Endothelial cell of umbilical vein (primary cell): ENCODE results near the gene FMC1. TPM values are rescaled to one million over a fixed set of nuclear protein-coding genes. Genes with fewer than 3 reads are reported as not detected.
A peak's percentile ranks its signal among the peaks of the same experiment; 100 is the strongest.

Source experiments
- BruUV-seq: library from RNA; stranded (reverse); fragments of 400-500 nt; replicated peaks from 2 replicates; lab custom pipeline; 2021; lab: Mats Ljungman, UMichigan
- CTCF ChIA-PET: fragments of 300-600, 350-600 bp; sonication (Branson Sonifier 250); formaldehyde crosslinking; loops from one replicate; lab custom pipeline; 2021; ENCODE audit warnings: antibody characterized with exemption, inconsistent platforms; lab: Charles Lee
- POLR2A ChIA-PET: fragments of 300-600, 350-600 bp; sonication (Branson Sonifier 250); formaldehyde crosslinking; loops from one replicate; lab custom pipeline; 2021; ENCODE audit warnings: antibody characterized with exemption, inconsistent platforms; lab: Charles Lee
- DNase-seq: peaks from one replicate; pipeline ENCODE4 v3.0.0-alpha.2; 2011; ENCODE audit warnings: low read depth, low spot score
- FAIRE-seq: peaks from 2 replicates; lab custom pipeline; 2011; peaks lifted over from hg19 to GRCh38; lab: Jason Lieb, UNC
- H2AFZ ChIP-seq: 2 replicates; pipeline ENCODE4 v1.6.0; 2012; ENCODE audit warnings: low read depth, low read length, control low read depth, inconsistent platforms
- H3K27ac ChIP-seq: 2 replicates; pipeline ENCODE4 v1.5.1; 2011; ENCODE audit warnings: low read depth, mild to moderate bottlenecking, control low read depth, low read length, moderate library complexity; ENCODE audit not compliant: insufficient read depth
- H3K27me3 ChIP-seq, 2 experiments: 2 replicates each; pipeline versions ENCODE4 v1.6.0 to v1.6.1; 2011; ENCODE audit warnings: low read length in 2 of 2, mixed read lengths in 1 of 2; ENCODE audit not compliant: control insufficient read depth in 2 of 2, insufficient read depth in 2 of 2
- H3K36me3 ChIP-seq, 2 experiments: 2 replicates in 1 of 2; 3 replicates in 1 of 2; pipeline ENCODE4 v1.5.1; 2011; ENCODE audit warnings: low read length in 2 of 2, mild to moderate bottlenecking in 1 of 2, moderate library complexity in 1 of 2; ENCODE audit not compliant: control insufficient read depth in 2 of 2, insufficient read depth in 2 of 2; ENCODE audit errors: extremely low read depth in 1 of 2
- H3K4me1 ChIP-seq: 3 replicates; pipeline ENCODE4 v1.5.1; 2011; ENCODE audit warnings: mild to moderate bottlenecking, low read length; ENCODE audit not compliant: control insufficient read depth, insufficient read depth; ENCODE audit errors: extremely low read depth
- H3K4me2 ChIP-seq: 2 replicates; pipeline ENCODE4 v1.6.1; 2011; ENCODE audit warnings: low read length, control low read depth, mixed read lengths; ENCODE audit not compliant: insufficient read depth
- H3K4me3 ChIP-seq, 3 experiments: fragments of 200-600 bp in 1 of 3; sonication (generic), shearing (Covaris generic) in 1 of 3; replicated peaks in 1 of 3; 2 replicates each; pipeline ENCODE4 v1.5.1; 2011 to 2016; ENCODE audit warnings: control low read depth in 3 of 3, low read length in 3 of 3, mild to moderate bottlenecking in 2 of 3, inconsistent platforms in 1 of 3, low read depth in 1 of 3, moderate library complexity in 1 of 3; ENCODE audit not compliant: insufficient read depth in 1 of 3
- H3K79me2 ChIP-seq: 2 replicates; pipeline ENCODE4 v1.6.0; 2012; ENCODE audit warnings: low read length, inconsistent platforms; ENCODE audit not compliant: control insufficient read depth, insufficient read depth
- H3K9ac ChIP-seq: replicated peaks from 2 replicates; pipeline ENCODE3; 2011; ENCODE audit warnings: low read length, control low read depth; ENCODE audit not compliant: insufficient read depth; ENCODE audit errors: extremely low read depth
- H3K9me1 ChIP-seq: replicated peaks from 3 replicates; pipeline ENCODE4 v1.6.0; 2011; ENCODE audit warnings: mild to moderate bottlenecking, low read length; ENCODE audit not compliant: control insufficient read depth, insufficient read depth; ENCODE audit errors: extremely low read depth
- H3K9me3 ChIP-seq: replicated peaks from 2 replicates; pipeline ENCODE4 v1.5.1; 2012; ENCODE audit warnings: low read length, inconsistent platforms; ENCODE audit not compliant: control insufficient read depth, insufficient read depth
- H4K20me1 ChIP-seq: replicated peaks from 2 replicates; pipeline ENCODE3; 2011; ENCODE audit warnings: mild to moderate bottlenecking, low read length; ENCODE audit not compliant: control insufficient read depth, insufficient read depth; ENCODE audit errors: extremely low read depth
- CTCF ChIP-seq, 2 donors: IDR thresholded peaks; 1 replicate in 1 of 2; 2 replicates in 1 of 2; pipeline ENCODE4 v1.5.1; 2011; ENCODE audit warnings: low read length in 2 of 2, mild to moderate bottlenecking in 2 of 2, moderate library complexity in 2 of 2, control low read depth in 1 of 2, inconsistent platforms in 1 of 2, low read depth in 1 of 2; ENCODE audit not compliant: insufficient read depth in 1 of 2; ENCODE audit errors: extremely low read depth in 1 of 2
- EZH2 ChIP-seq: IDR thresholded peaks from 2 replicates; pipeline ENCODE4 v1.6.1; 2012; ENCODE audit warnings: borderline replicate concordance, low read depth, mild to moderate bottlenecking, moderate library complexity, low read length, inconsistent platforms; ENCODE audit not compliant: severe bottlenecking
- FOS ChIP-seq: IDR thresholded peaks from 2 replicates; pipeline ENCODE4 v1.6.1; 2011; ENCODE audit warnings: mild to moderate bottlenecking, low read length, moderate library complexity, borderline replicate concordance; ENCODE audit not compliant: insufficient read depth
- GATA2 ChIP-seq: IDR thresholded peaks from 2 replicates; pipeline ENCODE4 v1.7.0; 2011; ENCODE audit warnings: low read depth, mild to moderate bottlenecking, moderate library complexity, mixed read lengths, low read length; ENCODE audit not compliant: insufficient read length, insufficient read depth
- JUN ChIP-seq: IDR thresholded peaks from 2 replicates; pipeline ENCODE4 v1.6.1; 2011; ENCODE audit warnings: borderline replicate concordance, low read depth; ENCODE audit not compliant: insufficient read length, insufficient read depth
- MAX ChIP-seq: IDR thresholded peaks from 2 replicates; pipeline ENCODE4 v1.6.1; 2011; ENCODE audit not compliant: insufficient read depth, insufficient read length
- MYC ChIP-seq: IDR thresholded peaks from one replicate; pipeline ENCODE4 v1.6.1; 2011; ENCODE audit warnings: mild to moderate bottlenecking, low read depth, low read length
- POLR2A ChIP-seq: IDR thresholded peaks from 2 replicates; pipeline ENCODE4 v1.6.1; 2012; ENCODE audit warnings: low read depth, mild to moderate bottlenecking, control low read depth, low read length
- POLR2AphosphoS5 ChIP-seq: IDR thresholded peaks from 2 replicates; pipeline ENCODE4 v1.6.1; 2012; ENCODE audit warnings: low read depth, mild to moderate bottlenecking, control low read depth, low read length, moderate library complexity; ENCODE audit not compliant: insufficient read depth
- dilution Hi-C: fragments of 300-500 bp; cut with MboI; formaldehyde crosslinking; loops from one replicate; pipeline ENCODE4 v1.15.0; 2019; ENCODE audit warnings: low sequenced_read_pairs; ENCODE audit not compliant: extremely low pct_ligation_motif_present
- intact Hi-C: fragments of 100-400 bp; cut with micrococcal nuclease; formaldehyde crosslinking; loops from one replicate; pipeline ENCODE4 v1.10.0; 2022
- polyA plus RNA-seq, 4 experiments: library from polyadenylated mRNA; depleted of rRNA in 3 of 4; stranded (reverse) in 3 of 4; unstranded in 1 of 4; fragments of >200 nt; gene quantifications; 2 replicates each; pipeline versions ENCODE4 v1.2.1 to v1.2.3, GENCODE V29; 2011 to 2012; ENCODE audit warnings: missing spikeins in 1 of 4
- total RNA-seq: library from RNA; stranded (reverse); gene quantifications from 2 replicates; pipeline ENCODE4 v1.2.3, GENCODE V29; 2021

FMC1 gene
- total and polyA plus RNA-seq, 2 donors (not counting 3 experiments of a cell fraction or from before 2014, with no cell fraction given), result 10.7 to 23.5 TPM

- CTCF ChIA-PET, result interaction anchor here (0.7 to 1.7 kb wide), 11 partner anchors 18 to 323 kb away, joined by 3 to 15 read pairs (median 3); partner anchors contain the start of gene LUC7L2
- intact Hi-C loops, result loop anchor here (1.0 to 5.0 kb wide), 6 partner anchors 20 to 322 kb away; partner anchors contain the start of genes LUC7L2, UBN2, ZC3HAV1 and ZC3HAV1L
- BruUV-seq, result TSS peak; percentile 3
These were observed 1.5 kb upstream of the FMC1 start for GRCh38 chr7:139339698-139340036.

GRCh38 chr7:139340037-139340807, 915 bp upstream of the FMC1 start:
- Histone ChIP-seq H3K27me3 (no peaks in the 10 kb centered on the region), H2AFZ (peak overlapping the region; percentile 43), H3K9me1 (no peaks in the 10 kb centered on the region), H3K36me3 (no peaks in the 10 kb centered on the region), H3K27ac (peak overlapping the region; percentile 93), H3K4me3 (peak overlapping the region; percentile 49 to 97 (median 71)), H3K9me3 (no peaks in the 10 kb centered on the region), H3K4me2 (peak overlapping the region; percentile 81), H3K4me1 (peaks cover 5% of the 10 kb centered on the region), H3K9ac (peak overlapping the region; percentile 97), H4K20me1 (no peaks in the 10 kb centered on the region), H3K79me2 (peaks cover 18% of the 10 kb centered on the region)
- DNase-seq (peak; percentile 100), FAIRE-seq (peak; percentile 94)
- no TSS peak for BruUV-seq
- dilution Hi-C loops (no loop called here), intact Hi-C loops (loop anchor here (1.0 to 5.0 kb wide), 6 partner anchors 19 to 323 kb away; partner anchors contain the start of genes LUC7L2, UBN2, ZC3HAV1 and ZC3HAV1L)
- no peak for TF ChIP-seq POLR2A
- TF ChIP-seq GATA2, result peak; percentile 34
- TF ChIP-seq JUN, result peak; percentile 72
- TF ChIP-seq FOS, result no peak
- TF ChIP-seq MYC, result peak; percentile 1
- TF ChIP-seq POLR2AphosphoS5, result peak; percentile 64
- no peak for TF ChIP-seq EZH2
- TF ChIP-seq MAX, result peak; percentile 95
- peak; percentile 81 to 86 for TF ChIP-seq CTCF (IDR thresholded peaks at IDR 0.05; ENCODE audit: extremely low read depth in 1 of 2, insufficient read depth in 1 of 2, low read depth in 1 of 2, low read length in 2 of 2)
- CTCF ChIA-PET, result interaction anchor here (0.6 to 1.7 kb wide), 16 partner anchors 11 to 323 kb away, joined by 3 to 15 read pairs (median 4); partner anchors contain the start of genes LUC7L2 and UBN2
- POLR2A ChIA-PET, result interaction anchor here (0.7 to 1.6 kb wide), 3 partner anchors 19 to 702 kb away, joined by 3 to 5 read pairs (median 4); partner anchors contain the start of gene LUC7L2

More at GRCh38 chr7:139339698-139340036, 1.5 kb upstream of the FMC1 start:
- Histone ChIP-seq H3K4me3 (peak overlapping the region in 2 of 3 experiments; percentile 16 to 26), H3K9me1 (no peaks in the 10 kb centered on the region), H4K20me1 (no peaks in the 10 kb centered on the region), H3K79me2 (peaks cover 18% of the 10 kb centered on the region), H3K36me3 (no peaks in the 10 kb centered on the region), H3K27ac (peak overlapping the region; percentile 93), H2AFZ (peak overlapping the region; percentile 43), H3K27me3 (no peaks in the 10 kb centered on the region), H3K9me3 (no peaks in the 10 kb centered on the region), H3K4me1 (peaks cover 5% of the 10 kb centered on the region), H3K9ac (no peak overlapping the region), H3K4me2 (no peak overlapping the region)
- dilution Hi-C loops, result no loop called here
- TF ChIP-seq MYC, result no peak
- no peak for TF ChIP-seq GATA2
- TF ChIP-seq POLR2AphosphoS5, result no peak
- no peak for FAIRE-seq
- POLR2A ChIA-PET, result interaction anchor here (0.7 to 1.6 kb wide), 3 partner anchors 20 to 702 kb away, joined by 3 to 5 read pairs (median 4); partner anchors contain the start of gene LUC7L2
- no peak for DNase-seq
